GM12872 (cell line): ENCODE results near the gene PIGK.

ENCODE experiments used
- CTCF ChIP-seq: IDR thresholded peaks from 3 replicates; pipeline ENCODE4 v1.5.1; 2011; ENCODE audit warnings: low read depth, mild to moderate bottlenecking, low read length, moderate library complexity; ENCODE audit not compliant: insufficient read depth

Gene PIGK

GRCh38 chr1:77219166-77219887 is at the start of gene PIGK:
PIGK (minus strand) TSS chr1:77219430; CDS start chr1:77219402, 28 bp downstream.
- TF ChIP-seq CTCF: no peak

- TF ChIP-seq CTCF: no peak
Measured at GRCh38 chr1:77267035-77267434, 47.8 kb upstream of the PIGK start.

GRCh38 chr1:77265180-77265579 is 46.0 kb upstream of the PIGK start:
- no peak for TF ChIP-seq CTCF

GRCh38 chr1:77263708-77264107 is 44.5 kb upstream of the PIGK start:
- no peak for TF ChIP-seq CTCF

GRCh38 chr1:77253211-77253610 is 34.0 kb upstream of the PIGK start:
- TF ChIP-seq CTCF: no peak

- no peak for TF ChIP-seq CTCF
Measured at GRCh38 chr1:77250126-77250525, 30.9 kb upstream of the PIGK start.

GRCh38 chr1:77245830-77246229 is 26.6 kb upstream of the PIGK start:
- no peak for TF ChIP-seq CTCF
